Fibroblast of skin of back (primary cell): ENCODE measurements around the gene APOL4.
"Not testable (repeated sequence)": the region's sequence is repeated elsewhere in the genome, so short reads cannot be mapped to it uniquely, and the experiment has no call there.

ENCODE experiments used
- DNase-seq: peaks from one replicate; pipeline ENCODE4 v3.0.0-alpha.2; 2013

The APOL4 gene

GRCh38 chr22:36231051-36231450, 29.4 kb upstream of the APOL4 start:
- not testable (repeated sequence) for DNase-seq

GRCh38 chr22:36229649-36230048, 28.0 kb upstream of the APOL4 start:
- DNase-seq: not testable (repeated sequence)

DNA sequence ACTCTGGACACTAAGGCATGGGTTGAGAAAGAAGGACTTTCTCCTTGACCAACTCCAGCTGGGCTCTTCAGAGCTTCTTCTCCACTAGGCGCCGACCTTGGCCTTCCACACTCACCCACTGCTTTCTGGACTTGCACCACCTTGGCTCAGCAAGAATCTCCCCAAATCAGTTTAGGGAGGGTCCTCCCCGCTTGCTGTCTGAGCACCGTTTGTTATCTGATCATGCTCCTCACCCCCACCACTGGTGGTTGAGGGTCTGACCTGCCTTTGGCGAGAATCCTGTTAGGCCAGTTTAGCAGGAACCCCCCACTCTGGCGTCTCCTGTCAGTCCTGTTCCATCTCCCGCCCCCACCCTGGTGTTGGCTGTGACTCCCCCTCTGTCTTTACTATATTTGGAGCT, 27.3 kb upstream of the APOL4 start:
- DNase-seq: no peak

- DNase-seq: not testable (repeated sequence)
Observed at GRCh38 chr22:36228369-36228768, 26.8 kb upstream of the APOL4 start.

DNA sequence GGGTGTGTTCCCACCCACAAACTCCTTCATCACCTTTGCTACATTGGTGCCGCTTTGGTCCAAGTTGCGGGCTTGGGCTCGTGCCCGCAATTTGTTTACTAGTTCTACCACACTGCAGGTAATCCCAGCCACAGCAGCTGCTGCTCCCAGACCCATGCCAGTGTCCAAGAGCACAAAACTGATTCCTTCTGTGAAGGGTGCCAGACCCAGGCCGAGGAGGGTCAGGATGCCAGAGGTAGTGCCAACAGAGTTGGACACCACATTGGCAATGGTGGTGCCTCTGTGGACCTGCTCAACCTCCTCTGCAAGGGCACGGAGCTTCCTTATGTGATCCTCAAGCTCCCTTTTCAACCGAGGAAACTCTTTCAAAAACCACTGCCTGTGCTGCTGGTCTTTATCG, 26.2 kb upstream of the APOL4 start:
- no peak for DNase-seq

GRCh38 chr22:36227396-36227795, 25.8 kb upstream of the APOL4 start:
- DNase-seq: no peak

- no peak for DNase-seq
Observed at GRCh38 chr22:36226189-36226588, 24.6 kb upstream of the APOL4 start.

DNA sequence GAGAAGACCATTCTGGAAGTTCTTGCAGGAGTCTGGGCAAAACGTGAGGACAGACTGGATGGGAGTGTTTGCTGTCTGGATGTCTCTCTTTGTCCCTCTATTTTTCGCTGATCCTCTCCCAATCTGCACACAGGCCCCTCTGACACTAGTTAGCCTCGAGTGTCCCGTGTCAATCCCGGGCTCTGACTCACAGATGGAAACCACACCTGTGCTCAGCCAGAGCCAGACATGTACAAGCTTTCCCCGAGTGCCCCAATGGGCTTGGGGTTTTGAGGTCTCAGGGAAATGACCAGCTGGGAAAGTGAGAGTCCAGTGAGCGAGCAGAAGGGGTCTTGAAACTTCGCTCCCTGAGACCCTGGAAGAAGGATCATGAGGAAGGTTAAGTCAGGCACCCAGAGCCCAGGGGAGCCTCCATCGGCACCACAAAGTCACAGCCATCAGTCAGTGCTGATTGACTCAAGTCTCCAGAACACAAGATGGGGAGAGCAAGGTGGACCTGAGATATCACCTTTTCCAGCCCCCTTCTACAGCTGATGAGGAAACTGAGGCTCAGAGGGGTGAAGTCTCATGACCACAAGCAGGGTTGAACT, 23.8 kb upstream of the APOL4 start:
- no peak for DNase-seq

- DNase-seq: no peak
Observed at GRCh38 chr22:36224245-36224644, 22.6 kb upstream of the APOL4 start.

GRCh38 chr22:36223504-36223903, 21.9 kb upstream of the APOL4 start:
- DNase-seq: no peak

DNA sequence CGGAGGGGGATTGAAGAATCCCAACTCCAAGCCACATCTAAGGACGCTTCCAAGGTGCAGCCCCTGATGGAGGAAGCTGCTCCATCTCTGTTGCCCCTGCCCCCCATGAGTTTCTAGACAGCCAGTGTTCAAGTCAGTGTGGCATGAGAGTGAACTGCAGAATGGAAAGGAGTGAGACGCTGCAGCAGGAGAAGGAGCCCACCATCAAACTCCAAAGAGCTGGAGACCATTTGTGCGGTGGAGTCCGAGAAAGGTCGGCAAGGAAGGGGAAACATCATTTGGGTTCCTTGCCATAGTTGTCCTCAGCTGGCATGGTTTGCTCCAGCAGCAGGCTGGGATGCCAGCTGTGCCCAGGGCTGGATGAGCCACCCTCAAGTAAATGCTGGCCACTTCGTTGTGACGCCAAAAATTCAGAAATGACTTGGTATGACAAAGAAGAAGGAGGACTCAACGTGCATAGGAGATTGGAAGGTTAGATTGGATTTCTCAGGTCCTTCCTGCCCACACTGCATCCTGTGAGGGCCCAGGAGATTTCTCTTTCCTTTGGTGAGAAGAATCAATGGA, 21.4 kb upstream of the APOL4 start:
- no peak for DNase-seq

DNA sequence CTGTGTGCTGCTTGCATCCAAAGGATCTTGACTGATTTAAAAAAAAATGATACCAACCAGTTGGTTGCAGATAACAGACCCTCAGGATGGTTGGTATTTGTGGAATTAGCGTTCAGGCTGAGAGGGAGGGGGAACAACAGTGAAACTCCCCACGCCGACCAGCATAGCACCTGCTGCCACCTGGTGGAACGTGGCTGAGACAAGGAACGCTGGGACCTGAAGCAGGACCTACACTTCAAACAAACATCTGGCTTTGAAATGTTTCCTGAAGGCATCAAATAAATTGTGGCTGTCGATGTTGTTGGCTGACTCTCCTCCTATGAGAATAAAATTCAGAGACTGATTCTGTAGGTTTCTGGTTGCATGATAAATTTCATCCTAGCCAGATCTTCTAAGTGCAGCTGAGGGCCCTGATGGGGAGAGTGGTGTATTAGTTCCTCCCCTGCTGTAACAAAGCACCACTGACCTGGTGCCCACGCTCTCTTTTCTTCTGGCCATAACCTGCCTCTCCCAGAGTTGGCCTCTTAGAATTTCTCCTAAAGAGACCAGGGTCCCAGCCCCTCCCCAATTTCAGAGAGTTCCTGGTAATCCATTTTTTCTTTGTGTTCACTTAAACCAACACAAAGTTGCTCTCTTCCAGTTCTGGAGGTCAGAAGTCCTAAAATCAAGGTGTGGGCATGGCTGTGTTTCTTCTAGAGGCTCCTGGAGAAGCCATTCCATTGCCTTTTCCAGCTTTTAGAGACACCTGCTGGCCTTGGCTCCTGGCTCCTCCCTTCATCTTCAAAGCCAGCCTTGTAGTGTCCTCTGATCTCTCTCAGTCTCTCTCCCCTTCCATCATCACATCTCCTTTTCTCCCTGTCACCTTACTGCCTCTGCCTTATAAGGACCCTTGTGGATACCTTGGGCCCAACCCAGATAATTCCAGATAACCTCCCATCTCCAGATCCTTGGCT, 20.5 kb upstream of the APOL4 start:
- DNase-seq: peak; percentile 29

- DNase-seq: peak; percentile 34
Observed at GRCh38 chr22:36220451-36220921, 18.9 kb upstream of the APOL4 start.

DNA sequence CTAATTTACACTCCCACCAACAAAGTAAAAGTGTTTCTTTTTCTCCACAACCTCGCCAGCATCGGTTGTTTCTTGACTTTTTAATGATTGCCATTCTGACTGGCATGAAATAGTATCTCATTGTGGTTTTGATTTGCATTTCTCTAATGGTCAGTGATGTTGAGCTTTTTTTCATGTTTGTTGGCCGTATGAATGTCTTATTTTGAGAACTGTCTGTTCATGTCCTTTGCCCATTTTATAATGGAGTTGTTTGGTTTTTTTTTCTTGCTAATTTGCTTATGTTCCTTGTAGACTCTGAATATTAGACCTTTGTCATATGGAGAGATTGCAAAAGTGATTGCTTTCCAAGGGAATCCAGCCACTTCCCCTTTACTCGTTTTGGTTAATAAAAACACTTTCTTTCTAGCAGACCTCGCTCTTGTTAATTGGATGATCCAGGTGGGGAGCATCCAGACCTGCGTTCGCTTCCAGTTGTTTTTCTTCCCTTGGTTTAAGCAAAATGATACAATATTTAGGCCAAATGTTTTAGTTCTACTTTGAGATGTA, 17.1 kb upstream of the APOL4 start:
- DNase-seq: no peak

DNA sequence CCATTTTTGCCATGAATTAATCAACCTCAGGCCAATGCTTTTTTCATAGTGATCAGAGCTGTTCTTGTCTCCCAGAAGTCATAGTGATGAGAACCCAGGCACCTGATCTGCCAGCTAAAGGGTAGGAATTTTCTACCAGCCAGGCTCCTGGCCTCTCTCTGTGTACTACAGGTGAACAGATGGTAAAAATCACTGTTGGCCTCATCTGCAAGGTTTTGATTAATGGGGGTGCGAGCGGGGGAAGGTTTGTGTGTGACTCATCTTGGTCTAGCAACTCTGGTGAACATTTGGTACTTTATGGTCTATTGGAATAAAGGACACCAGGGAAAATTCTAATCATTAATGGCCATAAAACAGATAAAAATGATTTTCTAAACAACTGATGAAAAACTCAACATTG, 14.4 kb upstream of the APOL4 start:
- no peak for DNase-seq

GRCh38 chr22:36213586-36213985, 12.0 kb upstream of the APOL4 start:
- DNase-seq: no peak

DNA sequence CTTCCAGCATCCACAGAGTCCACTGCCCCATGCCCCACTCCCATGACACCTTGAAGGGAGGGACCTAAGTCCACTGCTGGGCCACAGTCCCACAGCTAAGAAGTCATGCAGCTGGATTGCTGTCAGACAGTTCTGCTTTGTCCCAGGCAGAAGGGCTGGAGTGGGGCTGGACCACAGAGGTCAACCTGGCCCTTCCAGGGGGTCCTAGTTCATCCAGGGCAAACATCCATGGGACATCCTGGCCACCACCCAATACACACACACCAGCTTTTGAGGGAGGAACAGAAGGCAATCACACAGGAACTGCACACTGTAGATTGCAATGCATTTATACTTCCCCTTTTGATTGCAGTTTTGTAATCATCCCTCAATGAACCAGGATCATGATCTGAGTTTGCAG, 11.3 kb upstream of the APOL4 start:
- no peak for DNase-seq

DNA sequence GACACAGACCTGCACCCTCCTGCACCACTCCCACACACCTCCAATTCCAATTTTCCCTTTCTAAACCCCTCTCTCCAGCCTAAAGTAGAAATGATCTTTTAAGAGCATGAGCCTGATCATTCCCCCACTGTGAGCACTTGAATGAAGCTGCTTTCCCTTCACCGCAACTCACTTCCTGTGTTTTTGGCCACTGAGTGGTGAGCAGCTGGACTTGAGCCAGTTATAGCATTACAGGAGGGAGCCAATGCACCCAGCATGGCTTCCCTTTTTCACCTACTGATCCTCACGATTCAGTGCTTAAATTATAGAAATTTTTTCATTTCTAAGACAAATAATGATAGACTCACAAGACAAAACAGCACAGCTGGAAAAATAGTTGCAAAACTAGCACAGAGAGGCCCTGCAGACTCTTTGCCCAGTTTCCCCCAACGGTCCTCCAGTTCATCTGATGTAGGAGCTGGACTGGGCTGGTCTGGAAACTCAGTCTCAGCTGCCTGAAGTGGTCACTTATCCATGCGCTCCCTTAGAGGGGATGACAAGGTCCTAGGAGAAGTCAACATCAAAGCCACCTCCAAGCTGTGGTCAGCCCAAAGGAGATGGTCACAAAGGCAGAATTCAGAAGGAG, 9.7 kb upstream of the APOL4 start:
- DNase-seq: peak; percentile 63

DNA sequence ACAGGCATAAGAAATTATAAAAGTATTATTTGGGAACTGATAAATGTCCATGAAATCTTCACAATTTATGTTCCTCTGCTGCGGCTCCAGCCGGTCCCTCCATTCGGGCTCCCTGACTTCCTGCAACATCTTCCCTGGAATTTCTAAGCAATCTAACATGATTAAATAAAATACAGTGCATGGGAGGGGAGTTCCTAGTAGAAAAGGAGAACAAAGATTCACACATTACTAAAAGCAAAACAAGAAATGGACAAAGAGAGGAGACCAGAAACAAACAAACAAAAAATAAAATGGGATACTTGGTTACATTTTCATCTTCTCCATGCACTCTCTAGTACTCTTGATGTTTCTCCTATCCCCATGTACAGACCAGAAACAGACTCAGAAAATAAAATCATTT, 8.6 kb upstream of the APOL4 start:
- DNase-seq: no peak

GRCh38 chr22:36209488-36209908, 7.9 kb upstream of the APOL4 start:
- DNase-seq: not testable (repeated sequence)

GRCh38 chr22:36208914-36209313, 7.3 kb upstream of the APOL4 start:
- no peak for DNase-seq

DNA sequence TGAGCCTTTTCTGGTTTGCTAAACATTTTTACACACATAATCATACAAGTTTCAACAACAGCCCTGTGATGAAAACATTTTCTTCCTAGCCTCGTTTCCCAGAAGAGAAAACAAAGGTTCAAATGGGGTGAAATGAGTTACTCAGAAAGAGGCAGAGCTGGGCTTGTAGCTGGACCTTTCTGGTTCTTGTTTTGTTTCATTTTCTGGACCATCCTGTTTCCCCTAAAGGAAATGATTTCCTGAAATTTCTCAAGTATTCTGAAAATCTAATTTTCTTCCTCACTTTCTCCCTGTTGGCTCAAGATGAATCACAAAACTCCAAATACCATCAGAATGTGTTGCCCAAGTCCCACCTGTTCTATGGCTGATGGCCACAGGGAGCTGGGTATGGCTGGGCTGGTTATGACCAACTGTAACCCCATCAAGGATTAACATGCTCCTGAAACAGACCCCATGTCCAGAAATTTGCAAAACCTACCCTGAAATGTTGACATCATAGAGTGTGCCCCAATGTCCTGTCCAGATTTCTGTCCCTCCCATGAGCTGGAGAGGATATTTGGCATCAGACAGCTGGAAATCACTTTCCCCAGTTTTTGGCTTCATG, 6.7 kb upstream of the APOL4 start:
- DNase-seq: no peak
